SU-DHL-6 (cell line): ENCODE results near the gene IGFBPL1.

Source experiments
- H2AFZ ChIP-seq: fragments of 200-600 bp; sonication (generic); 2 replicates; pipeline ENCODE4 v1.6.1; 2014; ENCODE audit warnings: low read depth, mild to moderate bottlenecking, moderate library complexity, mixed read lengths, antibody characterized with exemption, low read length; ENCODE audit not compliant: severe bottlenecking
- H3F3A ChIP-seq: fragments of 200-600 bp; shearing (Covaris generic); 2 replicates; pipeline ENCODE4 v1.6.0; 2016; ENCODE audit warnings: antibody characterized with exemption, mild to moderate bottlenecking; ENCODE audit not compliant: insufficient read depth
- H3K27ac ChIP-seq: fragments of 200-600 bp; sonication (generic); 2 replicates; pipeline ENCODE4 v1.5.1; 2016; ENCODE audit warnings: low read depth, mild to moderate bottlenecking, low read length, moderate library complexity, mixed read lengths
- H3K27me3 ChIP-seq: fragments of 200-600 bp; sonication (generic), shearing (Covaris generic); 2 replicates; pipeline ENCODE4 v1.6.0; 2014; ENCODE audit warnings: mild to moderate bottlenecking, low read length
- H3K36me3 ChIP-seq: fragments of 200-600 bp; sonication (generic); 2 replicates; pipeline ENCODE4 v1.6.1; 2014; ENCODE audit warnings: mild to moderate bottlenecking, low read length, mixed read lengths
- H3K4me2 ChIP-seq: fragments of 300-600, 200-600 bp; shearing (Covaris generic), sonication (generic); 2 replicates; pipeline ENCODE4 v1.6.0; 2014; ENCODE audit warnings: low read length, low read depth, mild to moderate bottlenecking; ENCODE audit not compliant: poor library complexity, severe bottlenecking
- H3K4me3 ChIP-seq: fragments of 200-600 bp; sonication (generic); 2 replicates; pipeline ENCODE4 v1.5.1; 2014; ENCODE audit warnings: antibody characterized with exemption, low read length, mild to moderate bottlenecking, mixed read lengths; ENCODE audit not compliant: insufficient read depth, poor library complexity, severe bottlenecking
- H3K79me2 ChIP-seq: fragments of 200-600 bp; sonication (generic); 2 replicates; pipeline ENCODE4 v1.6.1; 2014; ENCODE audit warnings: mild to moderate bottlenecking, low read length, moderate library complexity; ENCODE audit not compliant: insufficient read depth
- H3K9ac ChIP-seq: fragments of 200-600 bp; sonication (generic); 2 replicates; pipeline ENCODE4 v1.7.0; 2014; ENCODE audit warnings: mild to moderate bottlenecking, low read length
- H3K9me2 ChIP-seq: fragments of 200-600 bp; sonication (generic); replicated peaks from 2 replicates; pipeline ENCODE4 v1.6.1; 2014; ENCODE audit warnings: low read length; ENCODE audit not compliant: insufficient read depth
- H3K9me3 ChIP-seq: fragments of 200-600 bp; sonication (generic); 2 replicates; pipeline ENCODE4 v1.6.1; 2014; ENCODE audit warnings: low read length, mixed read lengths; ENCODE audit not compliant: insufficient read depth
- H4K20me1 ChIP-seq: fragments of 200-600 bp; sonication (generic); 2 replicates; pipeline ENCODE4 v1.6.1; 2014; ENCODE audit warnings: low read depth, mild to moderate bottlenecking, antibody characterized with exemption, low read length, moderate library complexity, mixed read lengths
- CTCF ChIP-seq: fragments of 200-600 bp; sonication (generic); IDR thresholded peaks from one replicate; pipeline ENCODE4 v1.5.1; 2017; ENCODE audit warnings: antibody characterized with exemption, mild to moderate bottlenecking, low read length, moderate library complexity; ENCODE audit not compliant: insufficient read depth, poor library complexity, severe bottlenecking
- EZH2phosphoT487 ChIP-seq: fragments of 200-600 bp; sonication (generic), shearing (Covaris generic); conservative IDR thresholded peaks from 2 replicates; pipeline ENCODE4 v1.6.1; 2018; ENCODE audit warnings: mild to moderate bottlenecking, antibody characterized with exemption, low read length, moderate library complexity, mixed read lengths

IGFBPL1 gene

GRCh38 chr9:38439291-38439915 is 15.1 kb upstream of the IGFBPL1 start:
- Histone ChIP-seq H2AFZ (no peak overlapping the region), H3K79me2 (no peaks in the 10 kb centered on the region), H3K9me2 (no peaks in the 10 kb centered on the region), H3K36me3 (no peaks in the 10 kb centered on the region), H3K27me3 (no peaks in the 10 kb centered on the region), H3K9ac (no peak overlapping the region), H3F3A (no peaks in the 10 kb centered on the region), H4K20me1 (no peaks in the 10 kb centered on the region), H3K27ac (no peak overlapping the region), H3K9me3 (no peaks in the 10 kb centered on the region), H3K4me3 (no peak overlapping the region), H3K4me2 (no peak overlapping the region)
- TF ChIP-seq EZH2phosphoT487 (no peak), CTCF (no peak)

GRCh38 chr9:38437193-38437823 is 13.1 kb upstream of the IGFBPL1 start:
- H3K27ac ChIP-seq = no peak overlapping the region
- TF ChIP-seq CTCF = no peak
- TF ChIP-seq EZH2phosphoT487 = no peak
- H3K9ac ChIP-seq = no peak overlapping the region
- no peaks in the 10 kb centered on the region for H3K9me3 ChIP-seq
- H3K79me2 ChIP-seq = no peaks in the 10 kb centered on the region
- H3K4me2 ChIP-seq = no peak overlapping the region
- no peaks in the 10 kb centered on the region for H3K36me3 ChIP-seq
- no peaks in the 10 kb centered on the region for H3K9me2 ChIP-seq
- H2AFZ ChIP-seq = no peak overlapping the region
- H3F3A ChIP-seq = no peaks in the 10 kb centered on the region
- no peaks in the 10 kb centered on the region for H4K20me1 ChIP-seq
- no peaks in the 10 kb centered on the region for H3K27me3 ChIP-seq
- no peak overlapping the region for H3K4me3 ChIP-seq

GRCh38 chr9:38436708-38437107 is 12.5 kb upstream of the IGFBPL1 start:
- no peak overlapping the region for H3K4me2 ChIP-seq
- no peaks in the 10 kb centered on the region for H3K9me3 ChIP-seq
- no peak overlapping the region for H3K4me3 ChIP-seq
- H3F3A ChIP-seq = no peaks in the 10 kb centered on the region
- H3K36me3 ChIP-seq = no peaks in the 10 kb centered on the region
- H3K27ac ChIP-seq = no peak overlapping the region
- no peak for TF ChIP-seq CTCF
- no peak for TF ChIP-seq EZH2phosphoT487
- no peak overlapping the region for H3K9ac ChIP-seq
- no peaks in the 10 kb centered on the region for H3K27me3 ChIP-seq
- H3K79me2 ChIP-seq = no peaks in the 10 kb centered on the region
- H2AFZ ChIP-seq = no peak overlapping the region
- H4K20me1 ChIP-seq = no peaks in the 10 kb centered on the region
- H3K9me2 ChIP-seq = no peaks in the 10 kb centered on the region
